ENCODE results near the gene RAB19.
"Not testable (repeated sequence)": the region's sequence is repeated elsewhere in the genome, so short reads cannot be mapped to it uniquely, and the experiment has no call there.

The RAB19 gene

DNA sequence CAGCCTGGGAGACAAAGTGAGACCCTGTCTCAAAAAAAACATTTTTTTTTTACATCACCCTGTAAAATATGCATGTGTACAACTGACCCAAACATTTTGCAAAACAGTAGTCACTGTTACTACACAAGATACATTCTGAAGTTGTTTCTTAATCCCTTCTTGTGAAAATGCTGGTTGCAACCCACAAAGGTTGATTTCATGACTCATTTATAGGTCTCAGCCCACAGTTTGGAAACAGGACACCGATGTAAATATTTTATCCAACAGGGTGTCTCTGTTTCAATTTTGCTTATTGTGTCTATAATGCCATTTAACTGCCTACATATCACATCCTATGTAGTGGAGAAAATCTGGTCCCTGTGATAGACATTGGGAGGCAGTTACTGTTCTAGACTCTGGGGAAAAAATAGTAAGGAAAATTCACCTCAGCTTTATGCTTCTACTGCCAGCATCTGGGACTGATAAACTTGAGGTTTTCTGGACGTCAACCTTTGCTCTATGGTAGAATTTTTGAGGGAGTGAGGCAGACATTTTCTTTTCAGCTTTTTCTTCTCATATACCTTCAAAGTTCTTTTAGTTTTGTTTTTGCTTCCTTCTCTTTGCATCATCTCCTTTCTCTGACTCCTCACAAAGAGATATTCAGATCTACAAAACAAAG lies 1.6 kb upstream of the RAB19 start:
- no peak for DNase-seq (ENCODE audit: low spot score)

DNA sequence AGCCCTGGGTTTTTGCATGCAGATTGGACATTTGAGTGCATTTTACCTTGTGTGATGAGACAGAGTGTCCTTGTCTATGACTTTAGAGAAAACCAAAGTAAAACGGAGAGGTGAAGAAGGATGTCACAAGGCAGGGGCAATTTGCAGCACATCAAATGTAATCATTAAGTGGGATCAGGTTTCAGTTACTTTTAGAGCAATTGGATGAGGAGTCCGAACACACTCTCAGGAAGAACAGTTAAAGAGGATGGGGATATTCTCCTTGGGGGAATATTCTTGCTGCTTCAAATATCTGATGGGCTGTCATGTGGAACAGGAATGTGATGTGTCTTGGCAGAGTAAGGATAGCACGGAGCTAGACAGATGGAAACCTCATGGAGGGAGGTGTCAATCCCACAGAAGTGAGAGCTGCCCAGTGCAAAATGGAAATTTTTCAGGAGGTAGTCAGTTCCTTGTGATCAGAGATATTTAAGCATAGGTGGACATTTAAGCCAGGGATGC lies 757 bp downstream of the RAB19 start:
- DNase-seq (ENCODE audit: low spot score), result no peak

DNA sequence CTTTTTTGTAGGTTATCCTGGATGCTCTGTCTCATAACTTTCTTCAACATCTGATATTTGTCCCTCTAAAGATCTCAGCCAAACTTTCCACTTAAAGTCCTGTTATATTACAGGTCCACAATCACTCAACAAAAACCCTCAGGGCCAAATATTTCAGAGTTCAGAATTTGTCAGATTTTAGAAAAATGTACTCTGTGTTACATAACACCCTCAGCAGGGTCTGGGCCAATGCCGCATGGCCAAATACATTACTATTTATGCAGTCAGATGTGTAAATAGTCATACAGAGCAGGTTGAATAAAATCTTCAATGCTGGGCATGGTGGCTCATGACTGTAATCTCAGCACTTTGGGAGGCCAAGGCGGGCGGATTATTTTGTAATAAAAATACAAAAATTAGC lies 11.5 kb downstream of the RAB19 start:
- no peak for DNase-seq (ENCODE audit: low spot score)

DNA sequence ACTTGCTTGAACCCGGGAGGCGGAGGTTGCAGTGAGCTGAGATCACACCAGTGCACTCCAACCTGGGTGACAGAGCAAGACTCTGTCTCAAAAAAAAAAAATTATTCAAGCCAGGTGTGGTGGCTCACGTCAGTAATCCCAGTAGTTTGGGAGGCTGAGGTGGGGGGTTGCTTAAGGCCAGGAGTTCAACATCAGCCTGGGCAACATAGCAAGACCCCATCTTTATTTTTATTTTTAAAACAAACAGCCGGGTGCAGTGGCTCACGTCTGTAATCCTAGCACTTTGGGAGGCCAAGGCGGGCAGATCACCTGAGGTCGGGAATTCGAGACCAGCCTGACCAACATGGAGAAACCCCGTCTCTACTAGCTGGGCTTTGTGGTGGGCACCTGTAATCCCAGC lies 12.0 kb downstream of the RAB19 start:
- DNase-seq (ENCODE audit: low spot score), result not testable (repeated sequence)

DNA sequence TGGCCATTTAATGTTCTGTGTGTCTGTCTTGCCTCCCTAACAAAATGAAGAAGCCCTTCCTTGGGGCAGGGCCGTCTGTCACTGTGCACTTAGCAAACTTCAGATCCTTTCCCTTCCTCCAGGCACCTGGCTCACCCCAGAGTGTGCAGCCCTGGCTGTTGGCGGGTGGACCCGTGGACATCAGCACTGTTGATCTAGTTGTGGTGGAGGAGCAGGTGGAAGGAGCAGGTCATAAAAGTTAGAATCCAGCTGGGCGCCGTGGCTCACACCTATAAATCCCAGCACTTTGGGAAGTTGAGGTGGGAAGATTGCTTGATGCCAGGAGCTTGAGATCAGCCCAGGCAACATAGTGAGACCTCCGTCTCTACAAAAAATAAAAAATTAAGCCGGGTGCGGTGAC lies 12.7 kb downstream of the RAB19 start:
- DNase-seq (ENCODE audit: low spot score), result no peak

DNA sequence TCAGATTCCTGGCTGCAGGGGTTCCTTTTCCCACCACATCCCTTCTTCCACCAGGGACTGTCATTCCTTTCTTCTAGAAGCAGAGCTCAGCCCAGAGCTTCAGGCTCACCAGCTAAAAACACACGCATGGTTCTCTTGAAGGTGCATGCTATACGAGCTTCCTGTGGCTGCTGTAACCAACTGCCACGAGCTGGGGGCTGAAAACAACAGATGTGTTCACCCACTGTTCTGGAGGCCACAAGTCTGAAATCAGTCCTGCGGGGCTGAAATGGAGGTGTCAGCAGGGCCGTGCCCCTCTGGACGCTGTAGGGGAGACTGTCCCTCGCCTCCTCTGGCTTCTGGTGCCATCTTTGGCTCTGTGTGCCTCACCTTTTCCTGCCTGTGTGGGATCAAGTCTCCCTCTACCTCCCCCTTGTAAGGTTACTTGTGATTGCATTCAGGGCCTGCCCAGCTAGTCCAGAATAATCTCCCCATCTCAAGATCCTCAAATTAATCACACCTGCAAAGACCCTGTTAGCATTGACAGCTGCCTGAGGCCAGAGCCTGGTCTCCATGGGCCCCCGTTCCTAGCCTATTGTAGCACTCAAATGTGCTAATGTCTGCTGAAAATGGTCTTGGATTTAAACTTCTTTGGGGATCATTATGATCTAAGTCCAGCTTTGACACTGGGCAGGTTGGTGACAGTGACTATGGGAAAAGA lies 13.7 kb downstream of the RAB19 start:
- no peak for DNase-seq (ENCODE audit: low spot score)

DNA sequence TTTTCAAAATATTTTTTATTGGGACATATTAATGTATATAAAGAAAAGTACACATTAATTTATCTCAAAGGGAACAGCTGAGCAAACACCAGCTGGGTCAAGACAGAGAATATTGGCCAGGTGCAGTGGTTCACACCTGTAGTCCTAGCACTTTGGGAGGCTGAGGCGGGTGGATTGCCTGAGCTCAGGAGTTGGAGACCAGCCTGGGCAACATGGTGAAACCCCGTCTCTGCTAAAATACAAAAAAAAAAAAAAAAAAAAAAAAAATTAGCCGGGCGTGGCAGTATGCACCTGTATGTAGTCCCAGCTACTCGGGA lies 14.3 kb downstream of the RAB19 start:
- not testable (repeated sequence) for DNase-seq (ENCODE audit: low spot score)

DNA sequence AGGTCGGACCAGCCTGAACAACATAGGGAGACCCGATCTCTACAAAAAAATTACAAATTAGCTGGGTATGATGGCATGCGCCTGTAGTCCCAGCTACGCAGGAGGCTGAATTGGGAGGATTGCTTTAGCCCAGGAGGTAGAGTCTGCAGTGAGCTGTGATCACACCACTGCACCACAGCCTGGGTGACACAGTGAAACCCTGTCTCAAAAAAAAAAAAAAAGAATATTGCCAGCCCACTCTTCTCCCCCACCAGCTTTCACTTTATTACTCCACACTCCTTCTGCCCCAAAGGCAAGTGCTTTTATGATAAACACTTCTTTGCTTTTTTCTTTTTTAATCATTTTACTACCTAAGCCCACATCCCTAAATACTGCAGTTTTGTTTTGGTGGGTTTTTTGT lies 14.8 kb downstream of the RAB19 start:
- no peak for DNase-seq (ENCODE audit: low spot score)

DNA sequence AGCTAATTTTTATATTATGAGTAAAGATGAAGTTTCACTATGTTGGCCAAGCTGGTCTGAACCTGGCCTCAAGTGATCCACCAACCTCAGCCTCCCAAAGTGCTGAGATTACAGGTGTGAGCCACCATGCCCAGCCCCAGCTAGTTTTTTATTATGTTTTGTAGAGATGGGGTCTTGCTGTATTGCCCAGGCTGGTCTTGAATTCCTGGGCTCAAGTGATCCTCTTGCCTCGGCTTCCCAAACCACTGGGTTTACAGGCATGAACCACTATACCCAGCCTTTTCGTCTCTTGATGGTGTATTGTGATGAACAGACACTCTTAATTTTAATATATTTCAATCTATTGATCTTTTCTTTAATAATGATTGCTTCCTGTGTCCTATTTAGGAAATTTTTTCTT lies 17.7 kb downstream of the RAB19 start:
- DNase-seq (ENCODE audit: low spot score), result no peak

DNA sequence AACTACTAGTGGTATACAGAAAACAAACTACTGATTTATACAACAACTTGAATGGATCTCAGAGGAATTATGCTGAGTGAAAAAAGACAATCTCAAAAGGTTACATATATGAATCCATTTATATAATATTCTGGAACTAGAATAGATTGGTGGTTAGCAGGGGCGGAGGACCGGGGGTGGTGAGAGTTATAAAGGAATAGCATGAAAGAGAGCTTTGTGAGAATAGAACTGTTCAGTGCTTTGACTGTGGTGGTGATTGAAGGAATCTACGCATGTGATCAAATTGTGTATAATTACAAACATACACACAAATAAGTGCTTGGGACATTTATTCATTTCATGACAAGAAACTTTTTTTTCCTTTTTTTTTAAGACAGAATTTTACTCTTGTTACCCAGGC lies 19.6 kb downstream of the RAB19 start:
- no peak for DNase-seq (ENCODE audit: low spot score)

DNA sequence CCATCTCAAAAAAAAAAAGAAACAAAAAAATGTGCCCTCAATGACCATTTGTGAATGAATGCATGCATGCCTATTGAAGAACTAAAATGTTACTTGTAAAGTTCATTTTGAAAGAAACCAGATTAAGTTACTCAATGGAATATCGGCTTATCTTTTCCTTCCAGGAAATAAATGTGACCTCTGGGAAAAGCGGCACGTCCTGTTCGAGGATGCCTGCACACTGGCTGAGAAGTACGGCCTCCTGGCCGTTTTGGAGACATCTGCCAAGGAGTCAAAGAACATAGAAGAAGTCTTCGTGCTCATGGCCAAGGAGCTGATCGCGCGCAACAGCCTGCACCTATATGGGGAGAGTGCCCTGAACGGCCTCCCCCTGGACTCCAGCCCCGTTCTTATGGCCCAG lies 21.9 kb downstream of the RAB19 start:
- DNase-seq (ENCODE audit: low spot score), result no peak

DNA sequence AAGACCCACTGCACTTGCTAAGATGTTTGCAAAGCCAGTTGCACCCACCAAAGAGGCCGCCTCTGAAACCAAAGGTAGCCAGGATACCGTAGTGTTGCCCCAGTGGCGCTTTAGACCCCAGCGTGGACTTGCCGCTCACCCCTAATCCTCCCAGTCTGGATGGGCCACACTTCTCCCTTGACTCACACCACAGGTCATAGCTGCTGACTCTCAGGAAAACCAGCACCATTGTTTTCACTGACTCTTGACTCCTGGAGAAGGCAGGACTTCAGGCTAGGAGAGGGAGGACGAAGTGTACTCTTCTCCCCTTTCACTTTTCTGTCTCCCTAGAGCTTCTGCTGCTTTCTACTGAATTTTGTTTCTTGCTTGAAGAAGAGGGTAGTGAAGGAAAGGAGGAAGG lies 22.3 kb downstream of the RAB19 start:
- DNase-seq (ENCODE audit: low spot score), result no peak

DNA sequence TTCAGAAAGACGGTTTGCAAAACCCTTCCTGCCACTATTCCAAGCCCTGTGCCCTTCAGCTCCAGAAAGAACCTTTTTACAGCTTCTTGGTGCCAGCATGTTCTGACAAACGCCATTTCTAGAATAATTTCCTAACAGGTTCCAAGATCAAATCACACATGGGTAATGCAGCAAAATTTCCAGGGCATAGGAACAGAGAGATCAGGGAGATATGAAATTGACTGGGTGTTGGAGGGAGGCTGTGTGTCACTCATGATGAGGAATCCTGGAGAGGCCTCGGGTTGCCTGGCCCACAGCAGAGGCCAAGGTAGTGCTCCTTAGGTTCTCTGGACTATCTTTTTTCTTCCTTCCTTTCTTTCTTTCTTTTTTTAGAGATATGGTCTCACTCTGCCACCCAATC lies 29.5 kb downstream of the RAB19 start:
- no peak for DNase-seq (ENCODE audit: low spot score)

DNA sequence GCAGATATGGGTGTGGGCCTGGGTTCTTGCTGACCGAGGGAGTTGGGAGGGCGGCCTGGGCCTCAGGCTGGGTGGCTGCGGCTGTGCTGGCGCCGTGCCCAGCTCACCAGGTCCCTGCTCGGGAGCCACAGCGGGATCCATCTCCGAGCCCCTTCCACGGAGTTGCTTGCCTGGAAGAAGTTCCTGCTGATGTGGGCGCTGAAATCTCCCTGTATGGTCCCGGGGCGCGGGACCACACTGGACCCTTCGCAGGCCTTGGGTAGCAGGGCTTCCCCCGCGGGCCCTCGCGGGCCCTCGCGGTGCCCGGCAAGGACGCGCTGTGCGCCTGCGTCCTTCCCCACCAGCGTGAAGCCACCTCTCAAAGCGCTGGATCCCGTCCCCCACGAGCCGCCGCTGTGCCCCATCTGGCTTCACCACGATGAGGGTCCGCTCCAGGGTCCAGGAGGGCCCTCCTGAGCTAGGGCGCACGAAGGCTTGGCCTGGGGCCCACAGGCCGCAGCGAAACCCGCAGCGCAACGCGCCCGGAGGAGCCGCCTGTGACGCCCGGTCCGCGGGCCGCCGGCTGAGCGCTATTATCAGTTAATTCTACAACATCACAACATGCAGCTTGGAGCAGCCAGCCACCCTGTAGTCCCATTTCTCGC lies 31.5 kb downstream of the RAB19 start:
- no peak for DNase-seq (ENCODE audit: low spot score)

DNA sequence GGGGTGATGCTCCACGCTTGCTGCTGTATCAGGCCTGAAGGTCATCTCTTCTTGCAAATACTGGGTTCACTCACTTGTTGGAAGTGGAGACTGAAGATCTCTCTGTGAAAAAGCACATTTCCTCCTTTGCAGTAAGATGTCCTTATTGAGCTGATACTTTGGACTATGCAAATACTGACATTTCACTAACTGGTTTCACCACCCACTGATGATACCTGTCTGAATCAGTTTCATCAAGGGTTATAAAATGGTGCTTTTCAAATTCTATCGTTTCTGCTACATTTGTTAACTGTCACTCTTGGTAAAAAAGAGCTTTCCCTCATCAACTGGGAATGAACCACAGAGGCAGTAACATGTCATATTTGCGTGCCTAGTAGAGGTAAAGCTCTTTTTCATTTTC lies 35.5 kb downstream of the RAB19 start:
- no peak for DNase-seq (ENCODE audit: low spot score)

DNA sequence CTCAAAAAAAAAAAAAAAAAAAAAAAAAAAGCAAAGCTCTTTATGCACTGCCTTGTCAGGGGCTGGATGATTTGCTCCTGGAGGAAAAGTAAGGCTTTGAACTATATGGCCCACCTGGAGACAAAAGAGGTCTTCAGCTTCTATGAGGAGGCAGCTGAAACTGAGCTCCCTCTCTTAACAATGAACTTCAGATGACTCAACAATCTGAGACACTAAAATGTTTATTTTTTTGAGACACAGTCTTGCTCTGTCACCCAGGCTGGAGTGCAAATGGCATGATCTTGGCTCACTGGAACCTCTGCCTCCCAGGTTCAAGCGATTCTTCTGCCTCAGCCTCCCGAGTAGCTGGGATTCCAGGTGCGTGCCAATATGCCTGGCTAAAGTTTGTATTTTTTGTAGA lies 36.7 kb downstream of the RAB19 start:
- no peak for DNase-seq (ENCODE audit: low spot score)

DNA sequence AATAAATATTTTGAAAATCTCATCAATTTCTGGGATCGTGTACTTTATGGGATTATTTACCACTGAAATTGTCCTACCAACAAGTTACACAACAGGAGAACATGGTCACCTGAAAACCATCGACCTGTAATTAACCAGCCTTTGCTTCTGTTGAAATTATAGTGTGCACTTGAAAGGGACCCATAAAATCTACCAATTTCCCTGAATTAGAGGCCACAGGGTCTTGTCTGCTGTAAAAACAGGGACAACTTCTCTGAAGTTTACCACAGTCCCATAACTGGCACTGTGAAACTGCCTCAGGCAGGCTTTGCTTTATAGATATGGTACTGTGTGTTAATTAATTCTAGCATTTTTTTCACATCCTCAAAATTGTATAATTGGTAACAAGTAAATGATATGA lies 37.7 kb downstream of the RAB19 start:
- no peak for DNase-seq (ENCODE audit: low spot score)

DNA sequence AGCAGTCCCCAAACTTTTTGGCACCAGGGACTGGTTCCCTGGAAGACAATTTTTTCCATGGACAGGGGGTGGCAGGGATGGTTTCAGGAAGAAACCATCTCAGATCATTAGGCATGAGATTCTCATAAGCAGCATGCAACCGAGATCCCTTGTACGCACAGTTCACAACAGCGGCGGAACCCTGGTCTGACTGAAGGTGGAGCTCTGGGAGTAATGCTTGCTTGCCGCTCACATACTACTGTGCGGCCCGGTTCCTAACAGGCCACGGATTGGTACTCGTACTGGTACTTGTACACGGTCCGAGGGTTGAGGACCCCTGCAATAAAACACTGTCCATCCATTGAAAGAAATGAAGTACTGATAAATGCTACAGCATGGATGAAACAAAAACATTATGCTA lies 42.6 kb downstream of the RAB19 start:
- DNase-seq (ENCODE audit: low spot score), result no peak

DNA sequence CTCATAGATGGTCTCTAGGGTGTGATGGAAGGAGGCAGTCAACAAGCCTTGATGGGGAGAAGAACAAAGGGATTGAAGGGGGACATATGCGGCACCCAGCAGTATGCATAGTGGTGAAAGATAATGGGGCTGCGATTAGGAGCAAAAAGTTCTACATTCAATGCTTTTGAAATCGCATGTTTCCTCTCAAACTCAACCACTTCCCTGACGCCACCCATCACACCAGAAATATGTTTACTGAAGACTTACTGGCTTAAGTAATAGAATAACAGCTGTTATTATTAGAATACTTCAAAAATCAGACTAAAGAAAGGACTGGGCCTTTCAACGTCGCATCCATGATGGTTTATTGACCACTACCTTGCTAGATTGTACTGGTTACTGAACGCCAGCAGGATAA lies 44.0 kb downstream of the RAB19 start:
- DNase-seq (ENCODE audit: low spot score), result no peak

DNA sequence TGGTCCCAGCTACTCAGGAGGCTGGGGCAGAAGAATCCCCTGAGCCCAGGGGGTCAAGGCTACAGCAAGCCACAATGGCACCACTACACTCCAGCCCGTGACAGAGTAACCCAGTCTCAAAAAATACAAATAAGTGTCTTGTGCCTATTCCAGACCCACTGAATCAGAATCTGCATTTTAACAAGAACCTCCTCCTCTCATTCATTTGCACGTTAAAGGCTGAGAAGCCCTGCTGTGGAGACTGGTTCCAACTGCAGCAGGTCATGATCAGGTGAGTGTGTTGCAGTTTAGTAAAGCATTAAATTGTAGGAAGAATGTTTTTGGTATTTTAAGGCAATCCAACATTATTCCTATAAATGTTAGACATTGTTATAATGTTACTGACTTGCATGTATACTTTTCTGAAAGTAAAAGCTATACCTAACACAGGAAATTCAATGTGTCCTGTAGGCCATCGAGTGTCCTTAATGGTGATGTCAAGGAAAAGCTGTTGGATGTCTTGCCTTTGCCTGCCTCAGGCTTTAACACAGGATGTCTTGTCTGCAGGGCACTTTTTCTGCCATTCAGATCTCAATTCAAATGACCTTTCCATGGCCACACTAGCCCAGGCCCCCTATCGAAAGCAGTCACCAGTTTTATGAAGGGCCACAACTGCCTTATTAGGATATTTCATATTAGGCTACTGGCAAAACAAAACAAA lies 45.1 kb downstream of the RAB19 start:
- DNase-seq (ENCODE audit: low spot score), result no peak

DNA sequence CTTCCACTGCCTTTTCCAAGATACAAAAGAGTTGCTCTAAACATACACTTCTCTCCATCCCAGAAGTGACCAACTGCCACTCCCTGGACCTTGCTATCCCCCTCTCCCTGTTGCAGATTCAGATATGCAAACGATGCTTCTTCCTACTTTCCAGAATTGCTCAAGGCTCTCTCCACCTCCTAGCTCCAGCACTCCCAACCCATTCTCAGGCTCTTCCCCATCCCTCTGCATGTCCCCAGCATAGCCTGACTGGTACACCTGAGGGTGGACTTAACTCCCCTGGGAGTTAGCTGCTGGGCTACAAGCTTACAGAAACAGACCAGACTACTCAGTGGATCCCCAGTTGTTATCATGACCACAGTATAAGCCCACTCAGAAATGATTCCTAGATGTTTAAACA lies 47.9 kb downstream of the RAB19 start:
- DNase-seq (ENCODE audit: low spot score), result no peak

DNA sequence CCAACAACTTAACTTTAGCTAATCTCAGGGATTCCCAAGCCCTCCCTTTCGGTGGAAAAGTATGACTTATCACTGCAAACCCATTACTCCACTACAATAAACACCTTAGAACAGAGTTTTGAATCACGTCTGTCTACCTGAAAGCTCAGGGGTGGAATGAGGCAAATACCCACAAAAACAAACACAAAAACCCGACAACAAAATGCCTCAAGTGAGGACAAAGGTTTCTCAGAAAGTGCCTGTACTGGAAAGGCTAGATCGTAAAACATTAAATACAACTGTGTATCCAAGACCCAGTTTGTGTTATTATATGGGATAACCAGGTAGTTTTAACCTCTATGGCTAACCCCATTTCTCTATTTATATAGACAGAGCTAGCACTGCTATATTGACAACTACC lies 49.4 kb downstream of the RAB19 start:
- no peak for DNase-seq (ENCODE audit: low spot score)

Measured in pons (tissue), 1 donor.